H9 (cell line): ENCODE data around the gene BRPF1. TPM values are rescaled to one million over a fixed set of nuclear protein-coding genes. Genes with fewer than 3 reads are reported as not detected.

Source experiments
- DNase-seq: peaks from one replicate; pipeline ENCODE4 v3.0.0-alpha.2; 2017
- H2AFZ ChIP-seq: one replicate; pipeline ENCODE4 v1.6.1; 2013; ENCODE audit warnings: mild to moderate bottlenecking, low read length, control low read depth, moderate library complexity
- H2AK5ac ChIP-seq: 2 replicates; pipeline ENCODE4 v1.6.1; 2013; ENCODE audit warnings: low read length, control low read depth, mixed read lengths; ENCODE audit not compliant: insufficient read length
- H2BK120ac ChIP-seq: one replicate; pipeline ENCODE4 v1.6.1; 2013; ENCODE audit warnings: low read depth, mild to moderate bottlenecking, low read length, control low read depth, inconsistent platforms; ENCODE audit not compliant: poor library complexity, severe bottlenecking
- H2BK12ac ChIP-seq: 2 replicates; pipeline ENCODE4 v1.6.1; 2013; ENCODE audit warnings: low read length, control low read depth, mixed read lengths, low read depth; ENCODE audit not compliant: insufficient read length
- H2BK15ac ChIP-seq: 2 replicates; pipeline ENCODE4 v1.6.1; 2013; ENCODE audit warnings: low read depth, low read length, control low read depth
- H2BK20ac ChIP-seq: one replicate; pipeline ENCODE4 v1.6.1; 2013; ENCODE audit warnings: low read depth, mild to moderate bottlenecking, low read length, control low read depth, inconsistent platforms; ENCODE audit not compliant: poor library complexity, severe bottlenecking
- H2BK5ac ChIP-seq: 2 replicates; pipeline ENCODE4 v1.6.1; 2013; ENCODE audit warnings: low read length, control low read depth, mixed read lengths; ENCODE audit not compliant: insufficient read length
- H3K14ac ChIP-seq: 2 replicates; pipeline ENCODE4 v1.6.1; 2013; ENCODE audit warnings: low read length, control low read depth; ENCODE audit not compliant: insufficient read depth
- H3K18ac ChIP-seq: 2 replicates; pipeline ENCODE4 v1.6.1; 2013; ENCODE audit warnings: low read depth, mild to moderate bottlenecking, mixed read lengths, low read length, control low read depth; ENCODE audit not compliant: insufficient read length
- H3K23ac ChIP-seq: 2 replicates; pipeline ENCODE4 v1.6.1; 2013; ENCODE audit warnings: low read length, control low read depth, mixed read lengths, low read depth; ENCODE audit not compliant: insufficient read length
- H3K23me2 ChIP-seq: 2 replicates; pipeline ENCODE4 v1.6.1; 2013; ENCODE audit warnings: low read depth, mild to moderate bottlenecking, mixed read lengths, low read length, control low read depth; ENCODE audit not compliant: insufficient read length, poor library complexity, severe bottlenecking
- H3K27ac ChIP-seq: 2 replicates; pipeline ENCODE4 v1.5.1; 2013; ENCODE audit warnings: low read length, control low read depth, mixed read lengths, low read depth; ENCODE audit not compliant: insufficient read length
- H3K27me3 ChIP-seq: 2 replicates; pipeline ENCODE4 v1.6.1; 2013; ENCODE audit warnings: low read length, control low read depth, inconsistent platforms; ENCODE audit not compliant: insufficient read depth
- H3K4ac ChIP-seq: 2 replicates; pipeline ENCODE4 v1.6.1; 2013; ENCODE audit warnings: low read depth, mild to moderate bottlenecking, control low read depth, inconsistent platforms, low read length, moderate library complexity
- H3K4me1 ChIP-seq: 2 replicates; pipeline ENCODE4 v1.6.1; 2013; ENCODE audit warnings: low read length, control low read depth, inconsistent platforms; ENCODE audit not compliant: insufficient read depth
- H3K4me2 ChIP-seq: 2 replicates; pipeline ENCODE4 v1.6.1; 2013; ENCODE audit warnings: low read length, control low read depth, mixed read lengths; ENCODE audit not compliant: insufficient read length, insufficient read depth
- H3K56ac ChIP-seq: 2 replicates; pipeline ENCODE4 v1.6.1; 2013; ENCODE audit warnings: low read depth, mild to moderate bottlenecking, mixed read lengths, low read length, control low read depth; ENCODE audit not compliant: insufficient read length
- H3K79me1 ChIP-seq: 2 replicates; pipeline ENCODE4 v1.6.1; 2013; ENCODE audit warnings: low read depth, mild to moderate bottlenecking, moderate library complexity, low read length, control low read depth, inconsistent platforms; ENCODE audit not compliant: insufficient read depth, poor library complexity, severe bottlenecking
- H3K79me2 ChIP-seq: 2 replicates; pipeline ENCODE4 v1.6.1; 2013; ENCODE audit warnings: low read length, control low read depth, inconsistent platforms; ENCODE audit not compliant: insufficient read depth
- H3K9ac ChIP-seq: 2 replicates; pipeline ENCODE4 v1.6.1; 2013; ENCODE audit warnings: low read length, control low read depth, mixed read lengths; ENCODE audit not compliant: insufficient read length; ENCODE audit errors: extremely low read depth
- H3K9me3 ChIP-seq: one replicate; pipeline ENCODE4 v1.6.1; 2013; ENCODE audit warnings: low read depth, low read length, inconsistent platforms; ENCODE audit not compliant: control insufficient read depth
- H3T11ph ChIP-seq: one replicate; pipeline ENCODE4 v1.6.1; 2013; ENCODE audit warnings: mild to moderate bottlenecking, low read length, control low read depth, inconsistent platforms
- H4K20me1 ChIP-seq: one replicate; pipeline ENCODE4 v1.6.1; 2013; ENCODE audit not compliant: control insufficient read depth, insufficient read length, insufficient read depth
- H4K5ac ChIP-seq: 2 replicates; pipeline ENCODE4 v1.6.1; 2013; ENCODE audit warnings: low read depth, mild to moderate bottlenecking, mixed read lengths, low read length, control low read depth; ENCODE audit not compliant: insufficient read length
- H4K8ac ChIP-seq: replicated peaks from 2 replicates; pipeline ENCODE4 v1.6.1; 2013; ENCODE audit warnings: low read length, control low read depth, mixed read lengths, low read depth; ENCODE audit not compliant: insufficient read length
- H4K91ac ChIP-seq: 2 replicates; pipeline ENCODE4 v1.6.1; 2013; ENCODE audit warnings: low read depth, mild to moderate bottlenecking, moderate library complexity, mixed read lengths, low read length, control low read depth; ENCODE audit not compliant: insufficient read length
- H3K27ac Mint-ChIP-seq, 3 experiments: 2 replicates in 2 of 3; 3 replicates in 1 of 3; pipeline ENCODE4 v1.8.0; 2020 to 2021; ENCODE audit warnings: mixed read lengths in 3 of 3, mild to moderate bottlenecking in 1 of 3, moderate library complexity in 1 of 3
- H3K27me3 Mint-ChIP-seq: 2 replicates; pipeline ENCODE4 v1.8.0; 2021; ENCODE audit warnings: low read depth, mild to moderate bottlenecking, moderate library complexity, mixed read lengths
- H3K36me3 Mint-ChIP-seq, 3 experiments: 2 replicates in 2 of 3; 3 replicates in 1 of 3; pipeline ENCODE4 v1.8.0; 2020 to 2021; ENCODE audit warnings: low read depth in 3 of 3, mixed read lengths in 3 of 3; ENCODE audit not compliant: insufficient read depth in 1 of 3
- H3K4me1 Mint-ChIP-seq, 2 experiments: 2 replicates each; pipeline ENCODE4 v1.8.0; 2020; ENCODE audit warnings: mixed read lengths in 2 of 2
- H3K4me3 Mint-ChIP-seq, 2 experiments: 2 replicates in 1 of 2; 3 replicates in 1 of 2; pipeline ENCODE4 v1.8.0; 2020 to 2021; ENCODE audit warnings: mild to moderate bottlenecking in 2 of 2, mixed read lengths in 2 of 2, moderate library complexity in 1 of 2
- H3K9me3 Mint-ChIP-seq, 2 experiments: 2 replicates in 1 of 2; 3 replicates in 1 of 2; pipeline ENCODE4 v1.8.0; 2020; ENCODE audit warnings: mild to moderate bottlenecking in 2 of 2, mixed read lengths in 2 of 2, moderate library complexity in 1 of 2
- CTCF ChIP-seq: fragments of 200-600 bp; sonication (generic); conservative IDR thresholded peaks from 3 replicates; pipeline ENCODE4 v1.8.0; 2021; ENCODE audit warnings: antibody characterized with exemption, mild to moderate bottlenecking
- WGBS: extraction: QIAGEN DNeasy Blood & Tissue Kit; methylation state at CpG from one replicate; pipeline ENCODE4 v1.1.7; 2013; ENCODE audit warnings: missing lambda C conversion rate, low lambda C conversion rate, mixed read lengths; ENCODE audit not compliant: insufficient read length; ENCODE audit errors: extremely low coverage; 5-methylcytosine and 5-hydroxymethylcytosine counted together
- total RNA-seq: library from RNA; stranded (reverse); gene quantifications from 2 replicates; pipeline ENCODE4 v1.2.1, GENCODE V29; 2021

Gene BRPF1
- total RNA-seq, 1 experiment from 2014 or later: 38.6 TPM

DNA sequence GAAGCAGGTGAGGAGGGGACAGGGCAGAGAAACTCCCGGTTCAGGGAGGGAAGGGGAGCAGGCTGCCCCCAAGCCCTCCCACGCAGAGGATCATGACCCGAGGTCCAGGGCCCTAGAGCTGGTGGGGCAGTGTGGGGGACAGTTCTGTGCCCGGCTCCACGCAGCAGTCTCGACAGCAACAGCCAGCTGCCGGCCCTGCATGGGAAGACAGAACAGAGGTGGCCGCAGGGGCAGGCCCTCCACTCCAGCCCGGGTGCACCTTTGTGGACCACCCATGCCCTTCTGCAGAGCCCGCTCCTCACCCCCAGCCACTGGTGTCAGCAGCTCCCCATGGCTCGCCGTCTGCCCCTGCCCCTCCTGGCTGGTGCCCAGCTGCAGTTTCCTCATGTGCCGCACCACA is 25.9 kb downstream of the BRPF1 start:
- Mint-ChIP-seq H3K36me3 (peaks cover 26 to 77% (median 64%) of the 10 kb centered on the region in 3 experiments), H3K4me3 (no peak overlapping the region; a peak in 1 of 5 replicates), H3K4me1 (no peaks in the 10 kb centered on the region), H3K9me3 (no peaks in the 10 kb centered on the region), H3K27me3 (peaks cover 5% of the 10 kb centered on the region), H3K27ac (no peak overlapping the region)
- Histone ChIP-seq H3K56ac (no peak overlapping the region), H3K9me3 (no peaks in the 10 kb centered on the region), H2BK15ac (no peak overlapping the region), H3K79me2 (no peaks in the 10 kb centered on the region), H4K91ac (no peak overlapping the region), H3K4me2 (no peak overlapping the region), H3K14ac (no peak overlapping the region), H2AFZ (no peak overlapping the region), H4K8ac (no peak overlapping the region), H3K18ac (no peak overlapping the region), H2AK5ac (no peak overlapping the region), H4K20me1 (no peaks in the 10 kb centered on the region), H3K23me2 (no peaks in the 10 kb centered on the region), H3K23ac (no peak overlapping the region), H3K4ac (no peak overlapping the region), H4K5ac (no peak overlapping the region), H2BK120ac (no peak overlapping the region), H2BK5ac (no peak overlapping the region), H2BK12ac (no peak overlapping the region), H3K27ac (no peak overlapping the region), H3T11ph (no peak overlapping the region), H3K79me1 (no peaks in the 10 kb centered on the region), H3K4me1 (no peaks in the 10 kb centered on the region), H2BK20ac (no peak overlapping the region), H3K9ac (no peak overlapping the region), H3K27me3 (no peaks in the 10 kb centered on the region)
- DNase-seq: no peak
- WGBS: no CpG with 5 or more reads among the region's 13 CpGs
- TF ChIP-seq CTCF: no peak
